ENCODE measurements around the gene TSTD2. TPM values are rescaled to one million over a fixed set of nuclear protein-coding genes. Genes with fewer than 3 reads are reported as not detected.

TSTD2 gene
- total and polyA plus RNA-seq, 11 donors, result 10.5 to 32.9 (median 21.0) TPM

GRCh38 chr9:97617939-97618416, 15.2 kb downstream of the TSTD2 start:
- no peak for ATAC-seq
- H3K4me3 ChIP-seq, result no peak overlapping the region
- H3K9me3 ChIP-seq, result no peaks in the 10 kb centered on the region
- H3K27ac ChIP-seq, result no peak overlapping the region
- peaks cover 0 to 18% (median 3%) of the 10 kb centered on the region in 12 donors for H3K4me1 ChIP-seq
- no peak for TF ChIP-seq POLR2A (IDR thresholded peaks at IDR 0.05)
- TF ChIP-seq, protein P1, sequence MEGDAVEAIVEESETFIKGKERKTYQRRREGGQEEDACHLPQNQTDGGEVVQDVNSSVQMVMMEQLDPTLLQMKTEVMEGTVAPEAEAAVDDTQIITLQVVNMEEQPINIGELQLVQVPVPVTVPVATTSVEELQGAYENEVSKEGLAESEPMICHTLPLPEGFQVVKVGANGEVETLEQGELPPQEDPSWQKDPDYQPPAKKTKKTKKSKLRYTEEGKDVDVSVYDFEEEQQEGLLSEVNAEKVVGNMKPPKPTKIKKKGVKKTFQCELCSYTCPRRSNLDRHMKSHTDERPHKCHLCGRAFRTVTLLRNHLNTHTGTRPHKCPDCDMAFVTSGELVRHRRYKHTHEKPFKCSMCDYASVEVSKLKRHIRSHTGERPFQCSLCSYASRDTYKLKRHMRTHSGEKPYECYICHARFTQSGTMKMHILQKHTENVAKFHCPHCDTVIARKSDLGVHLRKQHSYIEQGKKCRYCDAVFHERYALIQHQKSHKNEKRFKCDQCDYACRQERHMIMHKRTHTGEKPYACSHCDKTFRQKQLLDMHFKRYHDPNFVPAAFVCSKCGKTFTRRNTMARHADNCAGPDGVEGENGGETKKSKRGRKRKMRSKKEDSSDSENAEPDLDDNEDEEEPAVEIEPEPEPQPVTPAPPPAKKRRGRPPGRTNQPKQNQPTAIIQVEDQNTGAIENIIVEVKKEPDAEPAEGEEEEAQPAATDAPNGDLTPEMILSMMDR (IDR thresholded peaks at IDR 0.05), result no peak
- H3K27me3 ChIP-seq, result no peaks in the 10 kb centered on the region
- peaks cover 0 to 86% (median 53%) of the 10 kb centered on the region in 9 donors for H3K36me3 ChIP-seq
- WGBS, 4 donors, result 87 to 94% (median 93%) methylated on average over 1 of the region's 1 CpG
- intact Hi-C loops (cut with DNase I), result loop anchor here in 6 of 10 donors (5.0 to 10.0 kb wide), 4 partner anchors 146 to 763 kb away; partner anchors contain the start of genes TDRD7 (in 5 of the 6) and ZNF782 (in 1 of the 6)
- no peak for DNase-seq

- Histone ChIP-seq H3K36me3 (peaks cover 0 to 88% (median 57%) of the 10 kb centered on the region in 9 donors), H3K4me1 (peaks cover 0 to 10% (median 2%) of the 10 kb centered on the region in 12 donors), H3K27ac (peak overlapping the region in 1 of 12 donors; percentile 41), H3K27me3 (no peaks in the 10 kb centered on the region), H3K9me3 (no peaks in the 10 kb centered on the region), H3K4me3 (no peak overlapping the region)
- TF ChIP-seq, protein P1 (IDR thresholded peaks at IDR 0.05), result peak; percentile 71 to 90 (median 84)
- TF ChIP-seq POLR2A (IDR thresholded peaks at IDR 0.05), result no peak
- ATAC-seq (peak in 3 of 4 donors; percentile 63 to 75 (median 71)), DNase-seq (peak in 2 of 5 donors; percentile 46 to 58)
- intact Hi-C loops (cut with DNase I), result loop anchor here (1.0 to 10.0 kb wide), 8 partner anchors 143 to 761 kb away; partner anchors contain the start of genes TDRD7 (in 5 of the 10) and ZNF782 (in 1 of the 10)
Observed at GRCh38 chr9:97615439-97616072, 17.6 kb downstream of the TSTD2 start.

- no peaks in the 10 kb centered on the region for H3K9me3 ChIP-seq
- intact Hi-C loops (cut with DNase I), result loop anchor here in 4 of 10 donors (5.0 kb wide), 3 partner anchors 138 to 748 kb away; partner anchors contain the start of gene TDRD7 (in 1 of the 4)
- no peak overlapping the region for H3K27ac ChIP-seq
- no peak overlapping the region for H3K4me3 ChIP-seq
- no peak for ATAC-seq
- WGBS, 4 donors, result 75 to 88% (median 82%) methylated on average over 17 of the region's 17 CpGs
- H3K4me1 ChIP-seq, result peaks cover 0 to 26% (median 11%) of the 10 kb centered on the region in 12 donors
- H3K27me3 ChIP-seq, result no peaks in the 10 kb centered on the region
- no peak for DNase-seq
- peaks cover 2 to 100% (median 89%) of the 10 kb centered on the region in 9 donors for H3K36me3 ChIP-seq
- no peak for TF ChIP-seq POLR2A (IDR thresholded peaks at IDR 0.05)
- TF ChIP-seq, protein P1 (IDR thresholded peaks at IDR 0.05), result no peak
Observed at GRCh38 chr9:97604901-97605645, 28.1 kb downstream of the TSTD2 start.
